Retinal pigment epithelial cell (primary cell): ENCODE measurements around the gene ADNP.

Source experiments
- DNase-seq: peaks from one replicate; pipeline ENCODE4 v3.0.0-alpha.2; 2010; ENCODE audit warnings: low read depth
- H3K4me3 ChIP-seq: 2 replicates; pipeline ENCODE4 v1.5.1; 2011; ENCODE audit warnings: mild to moderate bottlenecking, low read length, control low read depth, moderate library complexity
- CTCF ChIP-seq: conservative IDR thresholded peaks from 2 replicates; pipeline ENCODE4 v1.5.1; 2011; ENCODE audit warnings: low read depth, low read length, control low read depth, inconsistent platforms

Gene ADNP

GRCh38 chr20:50870561-50871161 lies 60.6 kb downstream of the ADNP start:
- peak overlapping the region; percentile 24 for H3K4me3 ChIP-seq
- peak; percentile 53 for DNase-seq
- no peak for TF ChIP-seq CTCF

GRCh38 chr20:50868509-50869495 lies 62.4 kb downstream of the ADNP start:
- TF ChIP-seq CTCF: no peak
- H3K4me3 ChIP-seq: no peak overlapping the region
- no peak for DNase-seq

GRCh38 chr20:50867805-50868204 lies 63.4 kb downstream of the ADNP start:
- no peak for DNase-seq
- no peak overlapping the region for H3K4me3 ChIP-seq
- TF ChIP-seq CTCF: no peak

- DNase-seq: no peak
- TF ChIP-seq CTCF: no peak
- H3K4me3 ChIP-seq: no peak overlapping the region
Observed at GRCh38 chr20:50866831-50867230, 64.4 kb downstream of the ADNP start.

GRCh38 chr20:50866036-50866685 lies 65.1 kb downstream of the ADNP start:
- no peak overlapping the region for H3K4me3 ChIP-seq
- DNase-seq: no peak
- TF ChIP-seq CTCF: no peak

- H3K4me3 ChIP-seq: no peak overlapping the region
- TF ChIP-seq CTCF: no peak
- no peak for DNase-seq
Observed at GRCh38 chr20:50865591-50865990, 65.6 kb downstream of the ADNP start.
